Measurements from ENCODE around the gene ARFGEF3. TPM values are rescaled to one million over a fixed set of nuclear protein-coding genes. Genes with fewer than 3 reads are reported as not detected.

ARFGEF3 gene
- total and polyA plus RNA-seq, 11 donors = 0.58 to 11.9 (median 2.5) TPM

GRCh38 chr6:138258197-138258596 lies 96.5 kb downstream of the ARFGEF3 start:
- Histone ChIP-seq H3K9me3 (no peaks in the 10 kb centered on the region), H3K36me3 (no peaks in the 10 kb centered on the region), H3K4me3 (no peak overlapping the region), H3K27ac (no peak overlapping the region), H3K27me3 (no peaks in the 10 kb centered on the region), H3K4me1 (no peaks in the 10 kb centered on the region)
- WGBS, 4 donors = 95 to 96% (median 95%) methylated on average over 6 of the region's 6 CpGs
- ATAC-seq (no peak), DNase-seq (no peak)
- TF ChIP-seq CTCF (IDR thresholded peaks at IDR 0.05) (no peak), POLR2A (IDR thresholded peaks at IDR 0.05) (no peak)
- intact Hi-C loops (cut with DNase I) = no loop called here

GRCh38 chr6:138258991-138259390 lies 97.3 kb downstream of the ARFGEF3 start:
- no peak overlapping the region for H3K4me3 ChIP-seq
- no peaks in the 10 kb centered on the region for H3K9me3 ChIP-seq
- WGBS, 4 donors = 78 to 83% (median 80%) methylated on average over 6 of the region's 6 CpGs
- ATAC-seq (no peak), DNase-seq (no peak)
- TF ChIP-seq CTCF (IDR thresholded peaks at IDR 0.05) (no peak), POLR2A (IDR thresholded peaks at IDR 0.05) (no peak)
- H3K4me1 ChIP-seq = no peaks in the 10 kb centered on the region
- intact Hi-C loops (cut with DNase I) = no loop called here
- H3K27me3 ChIP-seq = no peaks in the 10 kb centered on the region
- no peak overlapping the region for H3K27ac ChIP-seq
- no peaks in the 10 kb centered on the region for H3K36me3 ChIP-seq

- ATAC-seq (no peak), DNase-seq (no peak)
- TF ChIP-seq POLR2A (IDR thresholded peaks at IDR 0.05) = no peak
- no peak for TF ChIP-seq CTCF (IDR thresholded peaks at IDR 0.05)
- H3K36me3 ChIP-seq = no peaks in the 10 kb centered on the region
- 64 to 77% (median 72%) methylated on average over 2 of the region's 2 CpGs for WGBS, 4 donors
- H3K27ac ChIP-seq = no peak overlapping the region
- no peaks in the 10 kb centered on the region for H3K9me3 ChIP-seq
- H3K4me3 ChIP-seq = no peak overlapping the region
- no peaks in the 10 kb centered on the region for H3K27me3 ChIP-seq
- intact Hi-C loops (cut with DNase I) = no loop called here
- H3K4me1 ChIP-seq = no peaks in the 10 kb centered on the region
Observed at GRCh38 chr6:138261116-138261780, 99.5 kb downstream of the ARFGEF3 start.

- no peak for TF ChIP-seq POLR2A (IDR thresholded peaks at IDR 0.05)
- TF ChIP-seq CTCF (IDR thresholded peaks at IDR 0.05) = no peak
- no peak for ATAC-seq
- Histone ChIP-seq H3K4me3 (no peak overlapping the region), H3K9me3 (no peaks in the 10 kb centered on the region), H3K36me3 (no peaks in the 10 kb centered on the region), H3K27me3 (no peaks in the 10 kb centered on the region), H3K4me1 (no peaks in the 10 kb centered on the region), H3K27ac (no peak overlapping the region)
- DNase-seq = no peak
- intact Hi-C loops (cut with DNase I) = no loop called here
- WGBS, 4 donors = 89 to 92% (median 91%) methylated on average over 4 of the region's 4 CpGs
Observed at GRCh38 chr6:138263963-138264362, 102.2 kb downstream of the ARFGEF3 start.

Data from heart left ventricle (tissue), 16 donors.